Colonic mucosa (tissue), 4 donors: Measurements from ENCODE around the gene NAALADL1. TPM values are rescaled to one million over a fixed set of nuclear protein-coding genes. Genes with fewer than 3 reads are reported as not detected.

Source experiments
- DNase-seq: peaks from one replicate; pipeline ENCODE4 v3.0.0-alpha.2; 2020
- H3K27ac ChIP-seq: fragments of 200-600 bp; one replicate; pipeline ENCODE4 v1.8.0; 2021
- H3K27me3 ChIP-seq: fragments of 200-600 bp; one replicate; pipeline ENCODE4 v1.8.0; 2021
- H3K36me3 ChIP-seq: fragments of 200-600 bp; one replicate; pipeline ENCODE4 v1.8.0; 2021
- H3K4me1 ChIP-seq: fragments of 200-600 bp; one replicate; pipeline ENCODE4 v1.8.0; 2021; ENCODE audit warnings: mild to moderate bottlenecking
- H3K4me3 ChIP-seq: fragments of 200-600 bp; one replicate; pipeline ENCODE4 v1.8.0; 2021
- H3K9ac ChIP-seq, 2 donors: one replicate each; pipeline ENCODE4 v1.7.0; 2013; ENCODE audit warnings: control low read depth in 2 of 2, low read depth in 2 of 2, low read length in 2 of 2
- H3K9me3 ChIP-seq: fragments of 200-600 bp; one replicate; pipeline ENCODE4 v1.8.0; 2021
- intact Hi-C: fragments of 100-400 bp; cut with DNase I; formaldehyde crosslinking; loops from one replicate; pipeline ENCODE4 v1.14.1; 2022
- total RNA-seq, 2 donors: library from RNA; stranded (reverse); fragmentation: NEBNext Ultra II Directional in 1 of 2; extraction: Animal tissue kit (Norgen Biotek cat#: 25700) in 1 of 2; gene quantifications; one replicate each; pipeline ENCODE4 v1.2.1, GENCODE V29; 2021
- TF ChIP-seq, protein P1 (sequence below): fragments of 200-600 bp; IDR thresholded peaks from one replicate; pipeline ENCODE4 v1.8.0; 2022; ENCODE audit warnings: antibody characterized with exemption, mild to moderate bottlenecking
- donor health status: healthy.
- donor health status: DM: no; HTN: no; CAD: no.
- donor health status: DM: no; HTN: no; CAD: no.

Gene NAALADL1
- total RNA-seq, 2 donors from 2014 or later, result 10.5 to 30.8 TPM

DNA sequence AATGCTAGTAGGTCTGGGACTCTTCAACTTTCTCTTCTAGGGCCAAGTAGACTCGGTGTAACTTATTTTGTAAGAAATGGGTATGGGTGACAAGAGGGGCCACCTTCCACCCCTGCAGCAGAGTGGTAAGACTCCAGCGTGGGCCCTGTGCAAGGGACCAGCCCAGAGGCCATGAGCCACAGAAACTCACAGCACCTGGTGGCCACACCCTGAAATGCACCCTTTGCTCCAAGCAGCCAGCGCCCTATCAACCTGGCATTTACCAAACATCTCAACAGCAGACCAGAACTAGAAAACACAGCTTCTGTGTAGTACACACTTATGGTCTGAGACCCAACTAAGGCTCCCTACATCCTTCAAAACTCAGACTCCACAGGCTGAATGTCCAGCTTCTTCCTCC is 19.8 kb upstream of the NAALADL1 start:
- Histone ChIP-seq H3K27ac (no peak overlapping the region), H3K4me3 (no peak overlapping the region), H3K9ac (peak overlapping the region in 1 of 2 donors; percentile 22), H3K9me3 (no peaks in the 10 kb centered on the region), H3K27me3 (no peaks in the 10 kb centered on the region), H3K36me3 (no peaks in the 10 kb centered on the region), H3K4me1 (peaks cover 3% of the 10 kb centered on the region)
- intact Hi-C loops, result no loop called here
- TF ChIP-seq, protein P1, sequence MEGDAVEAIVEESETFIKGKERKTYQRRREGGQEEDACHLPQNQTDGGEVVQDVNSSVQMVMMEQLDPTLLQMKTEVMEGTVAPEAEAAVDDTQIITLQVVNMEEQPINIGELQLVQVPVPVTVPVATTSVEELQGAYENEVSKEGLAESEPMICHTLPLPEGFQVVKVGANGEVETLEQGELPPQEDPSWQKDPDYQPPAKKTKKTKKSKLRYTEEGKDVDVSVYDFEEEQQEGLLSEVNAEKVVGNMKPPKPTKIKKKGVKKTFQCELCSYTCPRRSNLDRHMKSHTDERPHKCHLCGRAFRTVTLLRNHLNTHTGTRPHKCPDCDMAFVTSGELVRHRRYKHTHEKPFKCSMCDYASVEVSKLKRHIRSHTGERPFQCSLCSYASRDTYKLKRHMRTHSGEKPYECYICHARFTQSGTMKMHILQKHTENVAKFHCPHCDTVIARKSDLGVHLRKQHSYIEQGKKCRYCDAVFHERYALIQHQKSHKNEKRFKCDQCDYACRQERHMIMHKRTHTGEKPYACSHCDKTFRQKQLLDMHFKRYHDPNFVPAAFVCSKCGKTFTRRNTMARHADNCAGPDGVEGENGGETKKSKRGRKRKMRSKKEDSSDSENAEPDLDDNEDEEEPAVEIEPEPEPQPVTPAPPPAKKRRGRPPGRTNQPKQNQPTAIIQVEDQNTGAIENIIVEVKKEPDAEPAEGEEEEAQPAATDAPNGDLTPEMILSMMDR, result peak; percentile 68
- DNase-seq, result peak; percentile 75

DNA sequence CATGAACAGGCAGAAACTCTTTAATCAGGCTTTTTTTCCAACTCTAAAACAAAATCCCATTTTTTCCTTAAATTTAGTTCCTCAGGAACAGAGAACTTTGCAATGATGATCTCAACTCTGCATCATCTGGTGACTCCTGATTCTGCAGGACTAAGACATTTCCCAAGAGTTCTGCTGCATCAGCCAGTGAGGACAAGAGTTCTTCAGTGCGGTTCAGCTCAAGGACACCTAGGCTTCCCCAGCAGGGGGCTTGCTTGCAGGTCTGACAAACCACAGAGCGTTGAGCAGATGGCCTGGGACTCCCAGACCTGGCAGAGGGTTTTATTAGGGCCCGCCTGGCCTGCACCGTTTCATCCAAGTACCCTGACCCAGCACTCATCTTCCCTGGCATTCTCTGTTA is 19.1 kb upstream of the NAALADL1 start:
- Histone ChIP-seq H3K4me3 (no peak overlapping the region), H3K36me3 (no peaks in the 10 kb centered on the region), H3K27me3 (no peaks in the 10 kb centered on the region), H3K9me3 (no peaks in the 10 kb centered on the region), H3K4me1 (no peaks in the 10 kb centered on the region), H3K27ac (no peak overlapping the region), H3K9ac (no peak overlapping the region)
- no peak for DNase-seq
- intact Hi-C loops, result no loop called here
- TF ChIP-seq, protein P1, result no peak

DNA sequence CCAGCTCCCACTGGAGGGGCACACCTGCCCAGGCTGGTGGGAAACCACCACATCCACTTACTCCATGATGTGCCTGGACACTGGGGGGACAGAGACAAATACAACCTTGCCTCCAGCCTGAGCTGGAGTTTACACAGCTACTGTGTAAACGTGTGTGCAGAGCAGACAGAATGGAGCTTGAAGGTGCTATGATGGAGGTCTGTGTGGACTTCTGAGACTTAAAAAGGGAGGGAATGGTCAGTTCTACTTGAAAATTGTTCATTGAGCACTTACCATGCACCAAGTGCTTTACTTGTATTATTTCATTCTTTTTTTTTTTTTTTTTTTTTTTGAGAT is 14.2 kb upstream of the NAALADL1 start:
- Histone ChIP-seq H3K4me1 (no peaks in the 10 kb centered on the region), H3K4me3 (no peak overlapping the region), H3K9ac (no peak overlapping the region), H3K27me3 (no peaks in the 10 kb centered on the region), H3K27ac (no peak overlapping the region), H3K36me3 (no peaks in the 10 kb centered on the region), H3K9me3 (no peaks in the 10 kb centered on the region)
- TF ChIP-seq, protein P1, result no peak
- intact Hi-C loops, result no loop called here
- DNase-seq, result no peak

DNA sequence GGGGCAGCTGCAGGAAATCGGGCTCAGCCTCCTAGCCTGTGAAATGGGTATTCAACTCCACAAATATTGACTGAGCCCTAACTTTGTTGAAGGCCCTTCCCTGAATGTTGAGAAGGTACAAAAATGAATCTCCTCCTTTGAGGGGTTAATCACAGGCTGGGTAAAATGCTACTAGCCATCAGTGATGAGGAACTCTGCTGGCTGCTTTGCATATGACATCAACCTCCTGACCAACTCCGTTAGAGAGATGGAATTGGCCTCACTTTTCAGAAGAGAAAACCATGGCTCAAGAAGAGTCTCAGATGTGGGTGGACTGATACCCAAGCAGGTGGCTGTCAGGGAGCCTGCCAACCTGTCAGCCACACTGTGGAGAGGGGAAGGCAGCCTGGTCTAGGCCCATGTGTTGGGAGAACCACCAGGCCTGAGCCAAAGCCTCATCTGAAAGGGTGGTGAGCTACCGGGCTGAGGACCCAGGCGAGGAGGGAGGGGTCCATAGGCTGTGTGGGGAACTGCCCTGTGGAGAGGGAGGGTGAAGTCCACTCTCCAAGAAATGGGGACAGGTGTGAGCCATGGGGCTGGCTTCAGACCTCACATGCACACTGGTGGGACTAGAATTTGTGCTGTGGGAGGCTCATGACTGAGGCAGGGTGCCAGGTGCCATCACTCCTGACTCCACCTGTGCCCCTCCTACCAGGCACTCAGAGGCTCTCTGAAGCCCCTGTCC is 13.7 kb upstream of the NAALADL1 start:
- TF ChIP-seq, protein P1, result no peak
- no peaks in the 10 kb centered on the region for H3K27me3 ChIP-seq
- no peak overlapping the region for H3K4me3 ChIP-seq
- H3K27ac ChIP-seq, result no peak overlapping the region
- DNase-seq, result no peak
- no peaks in the 10 kb centered on the region for H3K36me3 ChIP-seq
- no peaks in the 10 kb centered on the region for H3K9me3 ChIP-seq
- no peak overlapping the region for H3K9ac ChIP-seq
- no peaks in the 10 kb centered on the region for H3K4me1 ChIP-seq
- intact Hi-C loops, result no loop called here

DNA sequence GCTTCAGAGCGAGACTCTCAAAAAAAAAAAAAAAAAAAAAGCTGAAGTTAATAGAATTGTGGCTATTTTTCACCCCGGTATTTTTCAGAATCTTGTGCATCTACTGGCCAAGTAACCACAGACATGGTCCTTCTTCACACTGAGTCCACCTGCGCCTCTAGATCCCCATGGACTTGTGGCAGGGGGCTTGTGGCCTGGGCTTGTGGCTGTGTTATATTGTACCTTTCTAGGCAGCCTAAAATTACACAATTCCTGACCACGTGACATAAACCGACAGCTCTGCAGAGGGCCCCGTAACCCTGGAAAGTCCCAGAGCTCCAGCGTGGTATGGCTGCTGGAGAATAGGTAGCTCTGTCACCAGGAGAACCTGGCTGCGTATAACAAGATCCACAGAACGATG is 10.9 kb upstream of the NAALADL1 start:
- Histone ChIP-seq H3K36me3 (no peaks in the 10 kb centered on the region), H3K9ac (no peak overlapping the region), H3K4me3 (no peak overlapping the region), H3K9me3 (no peaks in the 10 kb centered on the region), H3K27ac (no peak overlapping the region), H3K4me1 (no peaks in the 10 kb centered on the region), H3K27me3 (no peaks in the 10 kb centered on the region)
- TF ChIP-seq, protein P1, result no peak
- intact Hi-C loops, result no loop called here
- no peak for DNase-seq
